Measurements from ENCODE around the gene GLRA1.
"Not testable (repeated sequence)": the region's sequence is repeated elsewhere in the genome, so short reads cannot be mapped to it uniquely, and the experiment has no call there.

The GLRA1 gene

GRCh38 chr5:151913425-151913824 is 11.2 kb downstream of the GLRA1 start:
- DNase-seq, result no peak

GRCh38 chr5:151912360-151912759 is 12.3 kb downstream of the GLRA1 start:
- no peak for DNase-seq

- DNase-seq, result no peak
Observed at GRCh38 chr5:151911011-151911410, 13.6 kb downstream of the GLRA1 start.

GRCh38 chr5:151909628-151910027 is 15.0 kb downstream of the GLRA1 start:
- no peak for DNase-seq

GRCh38 chr5:151906246-151906645 is 18.4 kb downstream of the GLRA1 start:
- no peak for DNase-seq

- DNase-seq, result no peak
Observed at GRCh38 chr5:151905557-151905961, 19.1 kb downstream of the GLRA1 start.

- no peak for DNase-seq
Observed at GRCh38 chr5:151904909-151905308, 19.7 kb downstream of the GLRA1 start.

- DNase-seq, result no peak
Observed at GRCh38 chr5:151904127-151904526, 20.5 kb downstream of the GLRA1 start.

- no peak for DNase-seq
Observed at GRCh38 chr5:151903243-151903653, 21.4 kb downstream of the GLRA1 start.

- DNase-seq, result no peak
Observed at GRCh38 chr5:151902215-151902614, 22.4 kb downstream of the GLRA1 start.

- no peak for DNase-seq
Observed at GRCh38 chr5:151901611-151902010, 23.0 kb downstream of the GLRA1 start.

- DNase-seq, result no peak
Observed at GRCh38 chr5:151900891-151901290, 23.8 kb downstream of the GLRA1 start.

- no peak for DNase-seq
Observed at GRCh38 chr5:151899399-151899798, 25.3 kb downstream of the GLRA1 start.

GRCh38 chr5:151897896-151898295 is 26.8 kb downstream of the GLRA1 start:
- no peak for DNase-seq

- DNase-seq, result no peak
Observed at GRCh38 chr5:151897020-151897552, 27.6 kb downstream of the GLRA1 start.

- peak; percentile 23 for DNase-seq
Observed at GRCh38 chr5:151896031-151896691, 28.5 kb downstream of the GLRA1 start.

- DNase-seq, result no peak
Observed at GRCh38 chr5:151895660-151896030, 29.0 kb downstream of the GLRA1 start.

- not testable (repeated sequence) for DNase-seq
Observed at GRCh38 chr5:151893485-151893884, 31.2 kb downstream of the GLRA1 start.

- no peak for DNase-seq
Observed at GRCh38 chr5:151892393-151892792, 32.3 kb downstream of the GLRA1 start.

GRCh38 chr5:151890299-151890698 is 34.4 kb downstream of the GLRA1 start:
- no peak for DNase-seq

- DNase-seq, result no peak
Observed at GRCh38 chr5:151889614-151890013, 35.0 kb downstream of the GLRA1 start.

- no peak for DNase-seq
Observed at GRCh38 chr5:151886546-151887275, 37.9 kb downstream of the GLRA1 start.

- DNase-seq, result no peak
Observed at GRCh38 chr5:151885138-151885908, 39.3 kb downstream of the GLRA1 start.

Measured in right hindlimb (tissue), 1 donor.